ENCODE data around the gene KCNJ14.
A peak's percentile ranks its signal among the peaks of the same experiment; 100 is the strongest.

Gene KCNJ14

GRCh38 chr19:48445606-48446481 lies 9.5 kb upstream of the KCNJ14 start, which contains the start of gene GRWD1:
GRWD1 (plus strand) TSS chr19:48445983; CDS start chr19:48446006, 23 bp downstream.
- peak; percentile 97 for DNase-seq

- no peak for DNase-seq
Observed at GRCh38 chr19:48446579-48446978, 8.8 kb upstream of the KCNJ14 start.

- no peak for DNase-seq
Observed at GRCh38 chr19:48448563-48448962, 6.8 kb upstream of the KCNJ14 start.

GRCh38 chr19:48450441-48450840 lies 4.9 kb upstream of the KCNJ14 start:
- DNase-seq = no peak

- DNase-seq = no peak
Observed at GRCh38 chr19:48450863-48451262, 4.5 kb upstream of the KCNJ14 start.

- DNase-seq = no peak
Observed at GRCh38 chr19:48451624-48452023, 3.8 kb upstream of the KCNJ14 start.

- no peak for DNase-seq
Observed at GRCh38 chr19:48452289-48453190, 2.8 kb upstream of the KCNJ14 start.

- DNase-seq = no peak
Observed at GRCh38 chr19:48454150-48454730, 1.1 kb upstream of the KCNJ14 start.

GRCh38 chr19:48455908-48456562 lies 661 bp downstream of the KCNJ14 start:
- DNase-seq = no peak

- no peak for DNase-seq
Observed at GRCh38 chr19:48456864-48457263, 1.5 kb downstream of the KCNJ14 start.

- DNase-seq = no peak
Observed at GRCh38 chr19:48458016-48458415, 2.6 kb downstream of the KCNJ14 start.

GRCh38 chr19:48461651-48461981 lies 6.2 kb downstream of the KCNJ14 start:
- DNase-seq = no peak

GRCh38 chr19:48461982-48462655 lies 6.7 kb downstream of the KCNJ14 start:
- no peak for DNase-seq

- no peak for DNase-seq
Observed at GRCh38 chr19:48465215-48465614, 9.8 kb downstream of the KCNJ14 start.

- no peak for DNase-seq
Observed at GRCh38 chr19:48466561-48467325, 11.4 kb downstream of the KCNJ14 start.

GRCh38 chr19:48468772-48469288 lies 13.5 kb downstream of the KCNJ14 start:
- peak; percentile 100 for DNase-seq

GRCh38 chr19:48469289-48469881 lies 14.0 kb downstream of the KCNJ14 start, which contains the start of gene CYTH2:
CYTH2 (plus strand) TSS chr19:48469369; CDS start chr19:48469508, 139 bp downstream.
- peak; percentile 79 for DNase-seq

- no peak for DNase-seq
Observed at GRCh38 chr19:48469934-48470680, 14.7 kb downstream of the KCNJ14 start.

GRCh38 chr19:48470856-48471255 lies 15.5 kb downstream of the KCNJ14 start:
- no peak for DNase-seq

GRCh38 chr19:48471836-48472235 lies 16.5 kb downstream of the KCNJ14 start:
- DNase-seq = no peak
